Calu3 (cell line): ENCODE data around the gene MED15. TPM values are rescaled to one million over a fixed set of nuclear protein-coding genes. Genes with fewer than 3 reads are reported as not detected.
"Not testable (repeated sequence)": the region's sequence is repeated elsewhere in the genome, so short reads cannot be mapped to it uniquely, and the experiment has no call there.

Experiments used
- BruUV-seq: library from RNA; stranded (reverse); fragments of 400-500 nt; replicated peaks from 2 replicates; lab custom pipeline; 2021; lab: Mats Ljungman, UMichigan
- CTCF ChIA-PET: fragments of 300-600 bp; sonication (Branson Sonifier 250); formaldehyde crosslinking; loops from one replicate; lab custom pipeline; 2022; ENCODE audit warnings: antibody characterized with exemption; lab: Charles Lee
- DNase-seq: peaks from one replicate; pipeline ENCODE4 v3.0.0; 2022
- H3K27ac Mint-ChIP-seq: one replicate; pipeline ENCODE4 v1.8.0; 2022; ENCODE audit warnings: mixed read lengths; ENCODE audit not compliant: unreplicated experiment
- H3K27me3 Mint-ChIP-seq: one replicate; pipeline ENCODE4 v1.8.0; 2022; ENCODE audit warnings: mixed read lengths; ENCODE audit not compliant: unreplicated experiment
- H3K36me3 Mint-ChIP-seq: one replicate; pipeline ENCODE4 v1.8.0; 2022; ENCODE audit warnings: mild to moderate bottlenecking, moderate library complexity, mixed read lengths; ENCODE audit not compliant: insufficient read depth, unreplicated experiment
- H3K4me1 Mint-ChIP-seq: one replicate; pipeline ENCODE4 v1.8.0; 2022; ENCODE audit warnings: mild to moderate bottlenecking, low read depth, mixed read lengths; ENCODE audit not compliant: unreplicated experiment
- H3K4me3 Mint-ChIP-seq: one replicate; pipeline ENCODE4 v1.8.0; 2022; ENCODE audit warnings: mild to moderate bottlenecking, low read depth, moderate library complexity, mixed read lengths; ENCODE audit not compliant: unreplicated experiment
- H3K9me3 Mint-ChIP-seq: one replicate; pipeline ENCODE4 v1.8.0; 2022; ENCODE audit warnings: low read depth, mixed read lengths; ENCODE audit not compliant: unreplicated experiment
- CTCF ChIP-seq: fragments of 200-600 bp; IDR thresholded peaks from one replicate; pipeline ENCODE4 v1.8.0; 2022; ENCODE audit warnings: antibody characterized with exemption; ENCODE audit not compliant: unreplicated experiment
- intact Hi-C: fragments of 100-400 bp; cut with micrococcal nuclease; formaldehyde crosslinking; loops from one replicate; pipeline ENCODE4 v1.10.0; 2022; ENCODE audit not compliant: unreplicated experiment
- total RNA-seq: library from RNA; stranded (reverse); gene quantifications from 2 replicates; pipeline ENCODE4 v1.2.3, GENCODE V29; 2022

The MED15 gene
- total RNA-seq, 1 experiment from 2014 or later: 144 TPM

DNA sequence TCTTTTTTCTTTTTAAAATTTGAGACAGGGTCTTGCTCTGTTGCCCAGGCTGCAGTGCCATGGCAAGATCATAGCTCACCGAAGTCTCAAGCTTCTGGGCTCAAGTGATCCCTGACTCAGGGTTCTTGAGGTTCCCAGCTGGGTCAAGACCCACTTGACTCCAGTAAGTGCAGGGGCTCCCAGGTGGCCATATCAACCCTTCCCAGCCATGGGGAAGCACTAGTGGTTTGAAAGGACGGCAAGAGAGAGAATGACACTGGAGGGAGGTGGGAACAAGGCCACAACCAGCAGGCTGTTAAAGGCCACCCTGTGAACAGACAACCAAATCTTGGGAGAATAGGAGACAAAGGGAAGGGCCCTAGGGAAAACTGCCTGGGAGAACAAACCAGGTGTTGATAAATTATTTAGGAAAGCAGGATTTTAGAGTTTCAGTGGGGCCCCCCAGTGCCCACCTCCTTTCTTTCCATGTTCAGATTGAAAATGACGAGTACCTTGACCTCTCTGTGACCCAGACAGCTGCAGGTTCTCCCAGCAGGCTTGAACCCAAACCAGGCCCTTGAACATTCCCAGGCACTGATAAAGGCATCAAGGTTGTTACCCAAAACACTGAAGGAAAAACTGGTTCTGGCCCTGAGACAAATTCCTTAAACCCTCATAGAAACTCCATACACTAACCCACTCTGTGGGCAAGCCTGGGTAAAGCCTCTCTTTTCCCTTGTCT is 40.6 kb upstream of the MED15 start:
- intact Hi-C loops: no loop called here
- Mint-ChIP-seq H3K9me3 (no peaks in the 10 kb centered on the region), H3K27ac (no peak overlapping the region), H3K27me3 (no peaks in the 10 kb centered on the region), H3K36me3 (peaks cover 4% of the 10 kb centered on the region), H3K4me3 (no peak overlapping the region), H3K4me1 (no peaks in the 10 kb centered on the region)
- CTCF ChIA-PET: no interaction called here
- no peak for DNase-seq
- no peak for TF ChIP-seq CTCF
- BruUV-seq: no TSS peak

- no peak for DNase-seq
- Mint-ChIP-seq H3K4me3 (no peak overlapping the region), H3K4me1 (no peaks in the 10 kb centered on the region), H3K36me3 (peaks cover 4% of the 10 kb centered on the region), H3K27ac (no peak overlapping the region), H3K27me3 (no peaks in the 10 kb centered on the region), H3K9me3 (no peaks in the 10 kb centered on the region)
- TF ChIP-seq CTCF: no peak
- no TSS peak for BruUV-seq
- intact Hi-C loops: no loop called here
- CTCF ChIA-PET: interaction anchor here (0.7 kb wide), 1 partner anchor 16 kb away, joined by 7 read pairs; no protein-coding TSS in a partner anchor
Measured at GRCh38 chr22:20469110-20469868, 38.1 kb upstream of the MED15 start.

- H3K27me3 Mint-ChIP-seq, BruUV-seq, intact Hi-C loops, H3K9me3 Mint-ChIP-seq, H3K27ac Mint-ChIP-seq, H3K4me3 Mint-ChIP-seq, H3K4me1 Mint-ChIP-seq, DNase-seq, H3K36me3 Mint-ChIP-seq: not testable (repeated sequence)
- CTCF ChIA-PET: interaction anchor here (0.7 kb wide), 1 partner anchor 430 kb away, joined by 3 read pairs; no protein-coding TSS in a partner anchor
Measured at GRCh38 chr22:20470525-20470924, 36.9 kb upstream of the MED15 start.

DNA sequence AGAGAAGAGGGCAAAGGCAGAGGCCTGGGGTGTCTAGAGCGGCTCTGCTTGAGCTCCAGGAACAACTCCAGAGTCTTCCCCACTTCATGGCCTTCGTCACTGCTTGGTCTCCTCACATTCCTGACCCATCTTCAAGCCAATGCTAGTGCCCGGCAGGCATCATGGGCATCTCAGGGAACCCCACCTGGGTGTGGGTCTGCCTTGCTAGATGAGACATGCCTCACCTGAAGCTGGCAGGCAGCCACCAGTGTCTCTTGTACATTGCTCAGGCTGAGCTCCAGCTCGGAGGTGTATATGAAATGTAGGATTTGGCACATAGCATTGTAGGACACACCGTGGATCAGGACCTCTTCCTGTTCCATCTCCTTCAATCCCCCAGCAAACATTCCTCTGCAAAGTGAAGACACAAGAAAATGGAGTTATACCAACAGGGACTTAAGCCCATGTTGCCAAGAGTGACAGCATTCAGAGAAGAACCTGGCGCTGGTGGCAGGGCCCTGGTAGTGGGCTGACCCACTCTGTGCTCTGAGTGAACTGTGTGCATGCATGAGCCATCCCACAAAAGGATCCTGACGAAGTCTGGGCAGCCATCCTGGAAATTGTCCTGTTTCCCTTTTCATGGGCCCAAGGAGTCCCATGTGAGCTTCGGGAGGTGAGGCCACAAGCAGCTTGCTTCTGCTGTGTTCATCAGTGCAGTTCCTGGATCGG is 36.1 kb upstream of the MED15 start:
- H3K4me1 Mint-ChIP-seq: no peaks in the 10 kb centered on the region
- intact Hi-C loops: no loop called here
- no peak overlapping the region for H3K27ac Mint-ChIP-seq
- CTCF ChIA-PET: no interaction called here
- no peak for DNase-seq
- BruUV-seq: no TSS peak
- TF ChIP-seq CTCF: no peak
- H3K4me3 Mint-ChIP-seq: no peak overlapping the region
- H3K36me3 Mint-ChIP-seq: peaks cover 4% of the 10 kb centered on the region
- no peaks in the 10 kb centered on the region for H3K9me3 Mint-ChIP-seq
- no peaks in the 10 kb centered on the region for H3K27me3 Mint-ChIP-seq
